GM21619 (cell line): ENCODE measurements around the gene BNC2.

Source experiments
- ATAC-seq: cut with Tn5 transposase; IDR thresholded peaks from one replicate; pipeline ENCODE4 v1.9.1; 2021; ENCODE audit not compliant: unreplicated experiment

BNC2 gene

GRCh38 chr9:16718952-16719351 is 151.5 kb downstream of the BNC2 start:
- no peak for ATAC-seq

GRCh38 chr9:16718296-16718695 is 152.2 kb downstream of the BNC2 start:
- no peak for ATAC-seq

GRCh38 chr9:16716601-16717000 is 153.9 kb downstream of the BNC2 start:
- ATAC-seq, result no peak

- no peak for ATAC-seq
Observed at GRCh38 chr9:16715404-16715803, 155.1 kb downstream of the BNC2 start.

GRCh38 chr9:16712787-16713186 is 157.7 kb downstream of the BNC2 start:
- ATAC-seq, result no peak

- ATAC-seq, result no peak
Observed at GRCh38 chr9:16710888-16711287, 159.6 kb downstream of the BNC2 start.

- no peak for ATAC-seq
Observed at GRCh38 chr9:16709924-16710323, 160.5 kb downstream of the BNC2 start.

DNA sequence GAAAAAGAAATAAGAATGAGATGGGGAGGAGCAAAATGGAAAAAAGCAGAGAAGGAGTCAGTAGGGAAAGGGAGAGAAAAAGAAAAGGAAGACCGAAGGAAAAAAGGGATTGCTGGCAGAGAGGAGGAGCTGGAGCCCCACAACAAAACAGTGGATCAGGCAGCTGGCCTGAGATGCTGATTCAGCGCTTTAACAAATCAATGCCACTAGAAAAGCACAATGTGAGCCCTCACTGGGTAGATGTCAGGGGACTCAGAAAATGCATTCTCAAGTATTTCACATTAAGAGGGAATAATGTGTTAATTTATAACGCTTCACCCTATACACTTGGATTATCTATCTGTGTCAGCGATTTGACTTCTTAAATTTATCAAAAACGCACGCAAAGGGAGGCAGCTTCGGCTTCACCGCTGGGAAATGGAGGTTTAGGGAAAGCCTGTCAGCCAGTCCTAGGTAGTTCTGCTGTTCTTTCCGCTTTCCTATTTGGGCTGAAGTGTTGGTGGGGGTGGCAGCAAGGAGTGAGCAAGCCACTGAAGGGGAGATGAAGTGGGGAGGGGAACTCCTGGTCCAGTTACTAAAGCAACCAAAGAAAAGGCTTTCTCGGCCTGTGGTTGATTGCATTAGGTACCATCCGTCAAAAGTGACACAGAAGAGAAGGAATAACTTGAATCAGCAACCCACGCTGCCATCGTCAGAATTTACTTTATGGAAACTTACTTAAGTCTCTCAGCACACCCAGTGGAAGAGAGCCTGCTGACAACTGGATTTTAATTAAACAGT is 161.6 kb downstream of the BNC2 start:
- ATAC-seq, result no peak

GRCh38 chr9:16705111-16705604 is 165.3 kb downstream of the BNC2 start:
- no peak for ATAC-seq

- no peak for ATAC-seq
Observed at GRCh38 chr9:16704116-16705110, 166.1 kb downstream of the BNC2 start.

DNA sequence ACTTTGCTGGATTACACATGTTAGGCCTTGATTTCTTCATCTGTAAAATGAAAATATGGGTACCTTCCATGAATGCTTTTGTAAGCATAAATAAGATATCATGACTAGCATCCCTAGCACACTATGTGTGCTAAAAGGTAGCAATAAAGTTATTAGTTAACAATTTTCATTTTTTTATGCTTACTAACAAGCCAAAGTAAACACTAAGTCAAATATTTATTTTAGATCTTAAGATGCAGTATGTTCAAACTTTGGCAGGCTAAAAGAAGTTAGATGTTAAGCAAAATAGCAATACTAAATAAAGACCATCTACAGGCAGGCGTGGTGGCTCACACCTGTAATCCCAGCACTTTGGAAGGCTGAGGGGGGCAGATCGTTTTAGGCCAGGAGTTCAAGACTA is 169.1 kb downstream of the BNC2 start:
- ATAC-seq, result no peak

DNA sequence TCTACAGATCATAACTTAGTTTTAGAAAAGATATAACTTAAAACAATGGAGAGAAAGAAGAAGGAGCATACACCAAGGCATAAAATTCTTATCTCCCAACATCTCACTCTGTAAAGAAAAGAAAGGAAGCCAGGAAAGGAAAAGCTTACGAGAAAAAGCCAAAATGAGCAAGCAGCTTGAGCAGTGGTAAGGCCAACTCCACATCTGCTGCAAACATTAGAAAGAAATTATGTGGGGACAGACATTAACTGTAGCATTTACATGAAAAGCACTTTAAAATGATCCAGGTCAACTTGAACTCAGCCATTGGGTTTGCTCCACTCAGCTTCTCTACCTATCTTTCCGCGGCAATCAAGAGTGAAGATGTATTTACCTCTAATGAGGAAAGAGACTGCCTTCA is 176.9 kb downstream of the BNC2 start:
- ATAC-seq, result no peak

DNA sequence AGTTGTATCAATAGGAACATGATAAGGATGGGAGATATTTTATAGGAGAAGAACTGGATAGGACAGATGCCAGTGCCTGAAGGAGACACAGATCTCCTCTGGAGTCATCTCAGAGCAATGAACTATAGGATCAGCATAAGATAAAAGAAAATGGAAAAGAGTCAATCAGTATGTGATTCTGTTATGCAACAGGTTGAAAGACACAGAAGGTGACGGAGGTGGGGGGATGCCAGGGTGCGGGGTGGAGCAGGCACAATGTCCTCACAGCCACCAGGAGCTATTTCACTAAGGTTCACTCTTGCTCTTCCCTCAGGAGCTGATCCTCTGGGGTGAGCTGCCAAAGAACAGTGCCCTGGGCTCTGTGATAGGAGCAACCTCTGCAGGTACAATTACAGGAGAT is 179.8 kb downstream of the BNC2 start:
- no peak for ATAC-seq

DNA sequence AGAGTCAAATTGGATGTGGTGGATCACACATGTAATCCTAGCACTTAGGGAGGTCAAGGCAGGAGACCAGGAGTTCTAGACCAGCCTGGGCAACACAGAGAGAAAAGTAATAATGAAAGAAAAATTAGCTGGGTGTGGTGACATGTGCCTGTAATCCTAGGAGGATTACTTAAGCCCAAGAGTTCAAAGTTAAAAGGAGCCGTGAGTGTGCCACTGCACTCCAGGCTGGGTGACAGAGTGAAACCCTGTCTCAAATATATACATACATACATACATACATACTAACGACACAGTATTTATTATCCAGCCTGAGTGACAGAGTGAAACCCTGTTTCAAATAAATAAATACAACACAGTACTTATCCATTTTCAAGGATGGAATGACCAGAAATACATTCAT is 180.3 kb downstream of the BNC2 start:
- no peak for ATAC-seq

GRCh38 chr9:16689351-16689938 is 181.0 kb downstream of the BNC2 start:
- no peak for ATAC-seq

GRCh38 chr9:16688814-16689213 is 181.7 kb downstream of the BNC2 start:
- ATAC-seq, result no peak

GRCh38 chr9:16687678-16688369 is 182.6 kb downstream of the BNC2 start:
- no peak for ATAC-seq

GRCh38 chr9:16683326-16683725 is 187.1 kb downstream of the BNC2 start:
- no peak for ATAC-seq

DNA sequence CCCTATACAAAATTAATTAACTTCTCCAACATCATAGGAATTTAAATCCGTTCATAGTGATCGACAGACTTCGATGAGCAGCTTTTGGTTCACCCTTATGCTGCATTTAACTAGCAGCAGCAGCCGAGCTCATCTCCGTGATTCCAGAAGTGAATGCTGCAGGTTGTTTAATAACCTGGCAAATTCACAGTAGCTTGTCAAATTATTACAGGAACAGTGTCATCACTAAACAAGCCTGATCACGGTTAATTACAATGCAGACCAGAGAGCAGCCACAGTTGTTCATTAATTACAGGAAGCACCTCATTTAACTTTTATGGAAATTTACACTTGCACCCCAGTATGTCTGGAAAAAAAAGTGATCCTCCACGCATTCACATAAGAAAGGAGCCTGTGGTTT is 188.2 kb downstream of the BNC2 start:
- ATAC-seq, result no peak

- no peak for ATAC-seq
Observed at GRCh38 chr9:16681652-16681987, 188.8 kb downstream of the BNC2 start.
